ENCODE data around the gene TRIM28.

DNA sequence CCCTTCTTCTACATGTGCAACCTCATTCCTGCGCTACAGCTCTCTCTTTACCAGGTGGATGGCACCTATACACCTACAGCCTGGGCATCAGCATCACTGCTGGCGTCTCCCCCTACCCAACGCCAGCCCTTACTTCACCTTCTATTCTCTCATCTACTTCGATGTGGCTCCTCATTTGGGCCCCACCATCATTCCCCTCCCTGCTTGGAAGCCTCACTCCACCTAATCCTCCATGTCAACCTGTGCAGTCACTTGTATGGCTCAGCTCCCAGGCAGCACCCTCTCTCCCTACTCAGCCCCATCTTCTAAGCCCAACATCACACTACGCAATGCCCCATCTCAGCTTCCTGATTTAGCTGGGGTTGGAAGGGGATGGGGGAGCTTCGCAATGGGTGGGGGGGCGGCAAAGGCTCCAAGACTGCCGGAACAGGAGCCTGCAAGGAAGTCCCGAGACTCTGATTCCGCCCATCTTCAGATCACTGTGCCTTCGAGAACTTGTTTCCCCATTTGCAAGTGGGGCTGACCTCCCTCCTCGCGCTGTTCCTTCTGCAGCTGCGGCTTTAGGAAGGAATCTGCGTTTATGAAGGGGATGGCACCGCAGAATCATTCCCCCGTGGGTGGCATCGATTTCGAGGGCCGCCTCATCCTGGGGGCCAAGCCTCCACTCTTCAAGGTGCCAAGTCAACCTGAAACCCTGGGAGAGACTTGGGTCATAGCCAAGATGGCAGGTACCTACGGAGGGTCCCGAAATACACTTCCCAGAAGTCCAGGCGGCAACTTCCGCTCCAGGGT is 28.4 kb downstream of the TRIM28 start:
- TF ChIP-seq POLR2A (IDR thresholded peaks at IDR 0.05), result no peak
- TF ChIP-seq, protein P1, sequence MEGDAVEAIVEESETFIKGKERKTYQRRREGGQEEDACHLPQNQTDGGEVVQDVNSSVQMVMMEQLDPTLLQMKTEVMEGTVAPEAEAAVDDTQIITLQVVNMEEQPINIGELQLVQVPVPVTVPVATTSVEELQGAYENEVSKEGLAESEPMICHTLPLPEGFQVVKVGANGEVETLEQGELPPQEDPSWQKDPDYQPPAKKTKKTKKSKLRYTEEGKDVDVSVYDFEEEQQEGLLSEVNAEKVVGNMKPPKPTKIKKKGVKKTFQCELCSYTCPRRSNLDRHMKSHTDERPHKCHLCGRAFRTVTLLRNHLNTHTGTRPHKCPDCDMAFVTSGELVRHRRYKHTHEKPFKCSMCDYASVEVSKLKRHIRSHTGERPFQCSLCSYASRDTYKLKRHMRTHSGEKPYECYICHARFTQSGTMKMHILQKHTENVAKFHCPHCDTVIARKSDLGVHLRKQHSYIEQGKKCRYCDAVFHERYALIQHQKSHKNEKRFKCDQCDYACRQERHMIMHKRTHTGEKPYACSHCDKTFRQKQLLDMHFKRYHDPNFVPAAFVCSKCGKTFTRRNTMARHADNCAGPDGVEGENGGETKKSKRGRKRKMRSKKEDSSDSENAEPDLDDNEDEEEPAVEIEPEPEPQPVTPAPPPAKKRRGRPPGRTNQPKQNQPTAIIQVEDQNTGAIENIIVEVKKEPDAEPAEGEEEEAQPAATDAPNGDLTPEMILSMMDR (IDR thresholded peaks at IDR 0.05), result no peak

Data from adrenal gland (tissue), 5 donors.